CD14-positive monocyte (primary cell): ENCODE results near the gene SYNPO2. TPM values are rescaled to one million over a fixed set of nuclear protein-coding genes. Genes with fewer than 3 reads are reported as not detected.

ENCODE experiments used
- DNase-seq, 3 donors: peaks; one replicate each; pipeline ENCODE4 v3.0.0-alpha.2; 2011 to 2022
- H2AFZ ChIP-seq: 2 replicates; pipeline ENCODE4 v1.6.0; 2012; ENCODE audit warnings: mild to moderate bottlenecking, low read depth, low read length, inconsistent platforms; ENCODE audit not compliant: insufficient read depth, poor library complexity, severe bottlenecking
- H3K27ac ChIP-seq, 2 donors: 1 replicate in 1 of 2; 2 replicates in 1 of 2; pipeline ENCODE4 v1.5.1; 2012 to 2013; ENCODE audit warnings: low read length in 2 of 2, control low read depth in 1 of 2, inconsistent platforms in 1 of 2, low read depth in 1 of 2, mild to moderate bottlenecking in 1 of 2
- H3K27me3 ChIP-seq, 2 donors: one replicate each; pipeline versions ENCODE4 v1.6.0 to v1.6.1; 2011 to 2013; ENCODE audit warnings: low read length in 2 of 2; ENCODE audit not compliant: control insufficient read depth in 2 of 2, insufficient read depth in 2 of 2
- H3K36me3 ChIP-seq, 2 donors: replicated peaks in 1 of 2; 1 replicate in 1 of 2; 2 replicates in 1 of 2; pipeline versions ENCODE4 v1.5.1 to v1.6.1; 2012 to 2013; ENCODE audit warnings: low read length in 2 of 2, control low read depth in 1 of 2, inconsistent platforms in 1 of 2, mild to moderate bottlenecking in 1 of 2; ENCODE audit not compliant: insufficient read depth in 2 of 2, control insufficient read depth in 1 of 2
- H3K4me1 ChIP-seq, 2 donors: 1 replicate in 1 of 2; 2 replicates in 1 of 2; pipeline versions ENCODE4 v1.5.1 to v1.6.1; 2012 to 2013; ENCODE audit warnings: low read length in 2 of 2, control low read depth in 1 of 2, inconsistent platforms in 1 of 2, mild to moderate bottlenecking in 1 of 2, moderate library complexity in 1 of 2; ENCODE audit not compliant: insufficient read depth in 2 of 2, control insufficient read depth in 1 of 2
- H3K4me2 ChIP-seq: replicated peaks from 2 replicates; pipeline ENCODE3; 2012; ENCODE audit warnings: low read length, moderate library complexity, mild to moderate bottlenecking; ENCODE audit not compliant: poor library complexity, severe bottlenecking; ENCODE audit errors: extremely low read depth
- H3K4me3 ChIP-seq, 3 experiments: fragments of 200-600 bp in 1 of 3; sonication (generic) in 1 of 3; replicated peaks in 1 of 3; 1 replicate in 2 of 3; 2 replicates in 1 of 3; pipeline ENCODE4 v1.5.1; 2011 to 2013; ENCODE audit warnings: low read length in 3 of 3, mild to moderate bottlenecking in 3 of 3, control low read depth in 2 of 3, low read depth in 2 of 3, inconsistent platforms in 1 of 3, moderate library complexity in 1 of 3
- H3K79me2 ChIP-seq: 2 replicates; pipeline ENCODE4 v1.6.0; 2012; ENCODE audit warnings: mild to moderate bottlenecking, control low read depth, inconsistent platforms, low read length, moderate library complexity; ENCODE audit not compliant: insufficient read depth
- H3K9ac ChIP-seq: 2 replicates; pipeline ENCODE4 v1.6.0; 2017; ENCODE audit warnings: low read length, mild to moderate bottlenecking; ENCODE audit not compliant: insufficient read depth, poor library complexity, severe bottlenecking
- H3K9me3 ChIP-seq, 2 donors: replicated peaks in 1 of 2; 1 replicate in 1 of 2; 2 replicates in 1 of 2; pipeline versions ENCODE4 v1.5.1 to v1.6.1; 2012 to 2013; ENCODE audit warnings: low read length in 2 of 2, control low read depth in 1 of 2; ENCODE audit not compliant: control insufficient read depth in 1 of 2, insufficient read depth in 1 of 2
- H4K20me1 ChIP-seq: 2 replicates; pipeline ENCODE4 v1.6.0; 2012; ENCODE audit warnings: mild to moderate bottlenecking, low read length, control low read depth, moderate library complexity; ENCODE audit not compliant: insufficient read depth
- H3K27ac Mint-ChIP-seq, 7 donors: one replicate each; pipeline ENCODE4 v1.8.0; 2020; ENCODE audit warnings: mild to moderate bottlenecking in 7 of 7, mixed read lengths in 7 of 7, moderate library complexity in 6 of 7, inconsistent platforms in 2 of 7
- H3K27me3 Mint-ChIP-seq, 3 donors: one replicate each; pipeline ENCODE4 v1.8.0; 2021 to 2022; ENCODE audit warnings: low read depth in 3 of 3, mild to moderate bottlenecking in 3 of 3, mixed read lengths in 3 of 3, moderate library complexity in 3 of 3, inconsistent platforms in 1 of 3
- H3K36me3 Mint-ChIP-seq, 2 donors: one replicate each; pipeline ENCODE4 v1.8.0; 2020; ENCODE audit warnings: mixed read lengths in 2 of 2, inconsistent platforms in 1 of 2, mild to moderate bottlenecking in 1 of 2
- H3K4me1 Mint-ChIP-seq: one replicate; pipeline ENCODE4 v1.8.0; 2020; ENCODE audit warnings: mild to moderate bottlenecking, mixed read lengths
- H3K4me3 Mint-ChIP-seq, 2 donors: one replicate each; pipeline ENCODE4 v1.8.0; 2020; ENCODE audit warnings: mild to moderate bottlenecking in 2 of 2, mixed read lengths in 2 of 2, moderate library complexity in 1 of 2
- H3K9me3 Mint-ChIP-seq, 7 donors: one replicate each; pipeline ENCODE4 v1.8.0; 2020 to 2022; ENCODE audit warnings: mixed read lengths in 7 of 7, mild to moderate bottlenecking in 6 of 7, moderate library complexity in 6 of 7, inconsistent platforms in 2 of 7
- CTCF ChIP-seq: fragments of 200-600 bp; IDR thresholded peaks from one replicate; pipeline ENCODE4 v1.8.0; 2022; ENCODE audit warnings: antibody characterized with exemption, mild to moderate bottlenecking
- WGBS: methylation state at CpG from one replicate; pipeline ENCODE4 v1.1.5; 2013; ENCODE audit warnings: missing lambda C conversion rate; ENCODE audit not compliant: insufficient coverage; 5-methylcytosine and 5-hydroxymethylcytosine counted together
- intact Hi-C, 2 donors: fragments of 100-400 bp; cut with micrococcal nuclease; formaldehyde crosslinking; loops; one replicate each; pipeline versions ENCODE4 v1.15.0 to v1.15.1; 2023
- polyA plus RNA-seq, 3 donors: library from polyadenylated mRNA; depleted of rRNA in 1 of 3; unstranded in 2 of 3; stranded (reverse) in 1 of 3; fragments of 300-500 nt in 2 of 3; fragments of >200 nt in 1 of 3; fragmentation: Illumina TruSeq in 2 of 3; gene quantifications; 1 replicate in 2 of 3; 2 replicates in 1 of 3; pipeline ENCODE4 v1.2.3, GENCODE V29; 2012 to 2021

SYNPO2 gene
- polyA plus RNA-seq, 3 donors, result 0.04 TPM; not detected in 2

GRCh38 chr4:118968813-118969212 lies 80.2 kb downstream of the SYNPO2 start:
- Histone ChIP-seq H3K9ac (no peak overlapping the region), H3K36me3 (no peaks in the 10 kb centered on the region), H3K4me3 (no peak overlapping the region), H4K20me1 (no peaks in the 10 kb centered on the region), H3K4me1 (peaks cover 19 to 23% of the 10 kb centered on the region in 2 donors), H3K79me2 (no peaks in the 10 kb centered on the region), H2AFZ (peak overlapping the region; percentile 78), H3K4me2 (peak overlapping the region; percentile 62), H3K27me3 (no peaks in the 10 kb centered on the region), H3K27ac (peak overlapping the region in 1 of 2 donors; percentile 69), H3K9me3 (no peaks in the 10 kb centered on the region)
- H3K27me3 Mint-ChIP-seq, result peaks cover 0 to 3% (median 0%) of the 10 kb centered on the region in 3 donors
- TF ChIP-seq CTCF, result no peak
- 42% methylated on average over 2 of the region's 6 CpGs for WGBS
- no peak overlapping the region for H3K4me3 Mint-ChIP-seq
- intact Hi-C loops, result loop anchor here in 1 of 2 donors (10.0 kb wide), 1 partner anchor 194 kb away; no protein-coding TSS in a partner anchor
- H3K27ac Mint-ChIP-seq, result peak overlapping the region in 5 of 7 donors; percentile 19 to 93 (median 59)
- peaks cover 30% of the 10 kb centered on the region for H3K4me1 Mint-ChIP-seq
- peaks cover 0 to 2% of the 10 kb centered on the region in 2 donors for H3K36me3 Mint-ChIP-seq
- no peak for DNase-seq
- H3K9me3 Mint-ChIP-seq, result no peaks in the 10 kb centered on the region

DNA sequence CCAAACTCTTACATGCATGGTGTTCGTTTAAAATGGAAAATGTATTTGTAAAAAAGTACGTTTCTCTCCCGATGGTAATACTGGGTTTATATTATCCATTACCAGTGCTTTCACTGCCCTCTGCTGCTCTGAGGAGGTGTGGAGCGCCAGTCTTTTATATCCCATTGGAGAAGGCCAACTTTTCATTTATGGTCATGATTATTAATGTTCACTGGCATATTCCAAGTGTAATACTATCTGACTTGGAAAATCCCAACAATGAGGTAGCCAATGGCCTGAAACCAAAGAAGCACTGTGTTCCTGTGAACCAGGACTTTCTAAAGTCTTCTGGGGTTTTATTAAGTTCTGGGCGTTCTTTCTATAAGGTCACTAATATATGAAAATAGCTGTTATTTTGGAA lies 80.7 kb downstream of the SYNPO2 start:
- Mint-ChIP-seq H3K27ac (no peak overlapping the region), H3K27me3 (peaks cover 0 to 3% (median 0%) of the 10 kb centered on the region in 3 donors), H3K4me1 (peaks cover 30% of the 10 kb centered on the region), H3K4me3 (no peak overlapping the region), H3K9me3 (no peaks in the 10 kb centered on the region), H3K36me3 (peaks cover 0 to 2% of the 10 kb centered on the region in 2 donors)
- H3K4me2 ChIP-seq, result no peak overlapping the region
- intact Hi-C loops, result loop anchor here in 1 of 2 donors (10.0 kb wide), 1 partner anchor 195 kb away; no protein-coding TSS in a partner anchor
- no peak overlapping the region for H3K9ac ChIP-seq
- H3K4me3 ChIP-seq, result no peak overlapping the region
- H3K36me3 ChIP-seq, result no peaks in the 10 kb centered on the region
- no peak for DNase-seq
- H3K27ac ChIP-seq, result no peak overlapping the region
- no CpG with 5 or more reads among the region's 5 CpGs for WGBS
- H3K79me2 ChIP-seq, result no peaks in the 10 kb centered on the region
- peaks cover 19 to 23% of the 10 kb centered on the region in 2 donors for H3K4me1 ChIP-seq
- H3K9me3 ChIP-seq, result no peaks in the 10 kb centered on the region
- H3K27me3 ChIP-seq, result no peaks in the 10 kb centered on the region
- H2AFZ ChIP-seq, result peak overlapping the region; percentile 78
- no peaks in the 10 kb centered on the region for H4K20me1 ChIP-seq
- TF ChIP-seq CTCF, result no peak
